Activated T-cell treated with anti-CD3 and anti-CD28 coated beads, Interleukin-2, amount 50 U/mL, for 48 hours (primary cell): ENCODE data around the gene TNFRSF25.
"Not testable (repeated sequence)": the region's sequence is repeated elsewhere in the genome, so short reads cannot be mapped to it uniquely, and the experiment has no call there.

ENCODE experiments used
- DNase-seq, 2 experiments: peaks; one replicate each; pipeline ENCODE4 v3.0.0-alpha.2; 2020

Gene TNFRSF25

GRCh38 chr1:6450005-6450450 lies 15.9 kb downstream of the TNFRSF25 start:
- no peak for DNase-seq

DNA sequence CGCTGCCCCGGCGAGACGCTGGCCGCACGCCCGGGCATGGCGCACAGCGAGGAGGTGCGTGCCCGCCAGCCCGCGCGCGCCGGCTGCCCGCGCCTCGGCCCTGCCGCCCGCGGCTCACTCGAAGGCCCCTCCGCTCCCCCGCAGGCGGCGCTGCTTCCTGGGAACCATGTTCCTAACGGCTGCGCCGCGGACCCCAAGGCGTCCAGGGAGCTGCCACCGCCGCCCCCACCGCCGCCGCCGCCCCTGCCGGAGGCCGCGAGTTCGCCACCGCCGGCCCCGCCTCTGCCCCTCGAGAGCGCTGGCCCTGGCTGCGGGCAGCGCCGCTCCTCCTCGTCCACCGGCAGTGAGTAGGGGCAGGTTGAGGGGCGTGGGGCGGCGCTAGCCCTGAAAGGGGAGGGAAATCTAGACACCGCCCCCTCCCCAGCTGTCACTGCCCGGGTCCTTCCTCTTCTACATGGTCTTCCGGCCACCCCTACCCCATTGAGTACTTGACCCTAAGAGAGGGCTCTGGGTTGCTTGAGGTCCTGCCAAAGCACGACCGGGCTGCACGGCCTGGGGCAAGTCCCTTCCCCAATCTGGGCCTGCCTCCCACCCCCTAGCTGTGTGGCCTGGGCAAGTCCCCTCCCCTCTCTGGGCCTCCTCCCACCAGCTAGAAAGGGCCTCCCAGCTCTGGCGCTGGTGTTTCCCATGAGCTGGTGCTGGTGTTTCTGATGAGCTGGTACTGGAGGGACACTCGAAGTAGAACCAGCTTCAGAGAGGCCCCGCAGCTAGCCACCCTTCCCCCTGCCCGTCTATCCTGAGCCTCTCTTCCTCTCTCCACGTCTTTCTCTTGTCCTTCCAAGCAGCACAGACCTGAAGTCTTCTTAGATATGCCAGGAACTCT lies 17.0 kb downstream of the TNFRSF25 start:
- DNase-seq = no peak

- no peak for DNase-seq
These were observed 17.9 kb downstream of the TNFRSF25 start for GRCh38 chr1:6447818-6448748.

DNA sequence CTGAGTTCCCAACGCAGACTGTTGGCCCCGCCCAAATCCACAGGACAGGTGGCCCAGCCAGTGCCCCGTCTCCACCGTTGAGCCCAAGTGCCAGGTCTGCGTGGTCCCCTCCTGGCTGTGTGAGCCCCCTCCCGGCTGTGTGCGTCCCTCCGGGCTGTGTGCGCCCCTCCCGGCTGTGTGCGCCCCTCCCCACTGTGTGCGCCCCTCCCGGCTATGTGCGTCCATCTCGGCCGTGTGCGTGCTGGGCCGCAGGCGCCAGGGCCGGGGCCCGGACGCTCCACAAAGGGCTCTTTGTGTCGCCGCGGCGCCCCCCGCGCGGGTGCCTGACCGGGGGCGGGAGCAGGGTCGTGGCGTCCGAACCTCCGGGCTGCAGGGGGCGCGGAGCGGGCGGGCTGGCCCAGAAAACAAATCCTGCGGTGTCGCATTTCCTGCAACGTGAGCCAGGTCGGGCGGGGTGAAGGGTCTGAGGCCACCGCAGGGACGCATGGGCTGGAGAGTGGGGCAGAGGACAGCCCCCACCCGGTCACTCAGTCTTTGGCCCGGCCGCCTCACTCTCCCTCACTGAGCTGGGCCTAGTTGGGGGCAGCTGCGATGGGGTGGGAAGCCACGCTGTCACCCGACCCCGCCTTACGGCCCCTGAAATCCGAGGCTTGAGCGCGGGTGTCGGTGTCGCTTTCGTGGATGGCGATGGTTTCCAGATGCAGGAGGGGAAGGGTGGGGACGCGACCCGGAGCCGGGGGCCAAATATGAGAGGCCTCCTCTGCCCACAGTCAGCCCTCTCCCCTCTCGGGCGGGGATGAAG lies 18.8 kb downstream of the TNFRSF25 start:
- DNase-seq = no peak

GRCh38 chr1:6446665-6447015 lies 19.3 kb downstream of the TNFRSF25 start:
- no peak for DNase-seq

DNA sequence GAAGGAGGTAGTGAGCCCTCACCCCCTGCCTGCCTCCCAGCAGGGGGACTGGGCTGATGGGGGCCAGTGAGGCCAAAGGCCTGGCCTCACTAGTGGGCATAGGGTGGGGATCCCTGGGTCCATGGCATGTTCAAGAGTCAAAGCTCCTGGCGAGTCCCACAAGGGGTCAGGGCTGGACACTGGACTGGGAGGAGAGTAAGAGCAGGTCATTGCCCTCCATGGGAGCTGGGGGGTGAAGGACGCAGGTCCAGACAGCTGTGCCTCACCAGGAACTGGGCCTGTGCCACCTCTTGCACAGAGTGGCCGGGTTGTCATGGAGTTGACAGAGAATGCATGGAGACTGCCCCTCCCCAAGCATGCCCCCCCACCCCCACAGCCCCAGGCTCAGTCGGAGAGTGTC lies 20.0 kb downstream of the TNFRSF25 start:
- DNase-seq = not testable (repeated sequence)

GRCh38 chr1:6445062-6445763 lies 20.8 kb downstream of the TNFRSF25 start:
- peak; percentile 55 to 65 for DNase-seq

- DNase-seq = no peak
These were observed 21.6 kb downstream of the TNFRSF25 start for GRCh38 chr1:6444377-6444776.

DNA sequence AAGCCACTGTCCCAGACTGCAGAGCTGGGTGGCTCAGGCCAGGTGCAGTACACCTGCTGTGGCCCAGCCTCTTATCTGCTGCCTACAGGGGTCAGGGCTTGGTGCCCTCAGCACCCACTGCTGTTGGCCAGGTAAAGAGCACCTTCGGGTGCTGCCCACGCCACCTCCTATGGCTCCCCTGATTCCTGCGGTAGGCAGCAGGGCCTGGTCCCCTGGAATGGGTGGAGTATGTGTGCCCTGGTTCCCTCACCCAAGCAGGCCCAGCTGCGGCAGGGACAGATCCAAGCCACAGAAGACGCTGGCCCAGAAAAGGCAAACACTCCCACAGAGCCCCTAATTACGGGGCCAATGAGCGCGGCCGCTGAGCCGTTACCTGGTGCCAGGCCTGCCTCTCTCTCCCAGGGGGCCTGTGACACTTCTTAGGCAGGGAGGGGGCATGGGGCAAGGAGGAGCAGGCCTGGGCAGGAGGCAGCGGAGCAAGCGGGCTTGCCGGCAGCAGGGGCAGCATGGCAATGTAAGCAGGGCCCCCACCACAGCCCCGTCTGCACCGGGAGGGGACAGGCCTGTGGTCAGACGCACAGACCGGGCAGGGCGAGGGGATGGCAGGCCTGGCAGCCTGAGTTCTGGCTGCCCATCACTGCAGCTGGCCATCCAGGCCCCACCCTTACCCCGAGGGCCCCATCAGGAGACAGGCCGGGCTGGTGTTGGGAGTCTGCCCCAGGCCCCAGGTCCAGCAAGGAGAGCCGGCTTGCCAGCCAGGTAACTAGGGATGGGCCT lies 22.4 kb downstream of the TNFRSF25 start:
- no peak for DNase-seq

DNA sequence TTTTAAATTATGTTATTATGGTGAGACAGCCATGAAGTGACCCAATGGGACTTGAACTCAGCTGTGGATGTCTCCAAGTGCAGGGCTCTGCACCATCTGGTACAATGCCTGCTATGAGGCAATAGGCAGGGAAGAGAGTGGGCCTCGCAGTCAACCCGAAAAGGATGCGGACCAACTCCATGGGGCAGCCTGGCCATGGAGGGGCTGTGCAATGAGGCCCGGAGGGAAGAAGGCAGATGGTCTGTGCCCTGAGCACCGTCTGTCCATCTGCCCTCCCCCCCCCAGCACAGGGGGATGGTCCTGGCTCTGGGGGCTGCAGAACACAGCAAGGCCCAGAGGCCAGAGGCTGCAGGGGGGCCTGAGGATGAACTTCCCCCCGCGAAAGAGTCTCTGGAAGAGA lies 24.4 kb downstream of the TNFRSF25 start:
- no peak for DNase-seq

DNA sequence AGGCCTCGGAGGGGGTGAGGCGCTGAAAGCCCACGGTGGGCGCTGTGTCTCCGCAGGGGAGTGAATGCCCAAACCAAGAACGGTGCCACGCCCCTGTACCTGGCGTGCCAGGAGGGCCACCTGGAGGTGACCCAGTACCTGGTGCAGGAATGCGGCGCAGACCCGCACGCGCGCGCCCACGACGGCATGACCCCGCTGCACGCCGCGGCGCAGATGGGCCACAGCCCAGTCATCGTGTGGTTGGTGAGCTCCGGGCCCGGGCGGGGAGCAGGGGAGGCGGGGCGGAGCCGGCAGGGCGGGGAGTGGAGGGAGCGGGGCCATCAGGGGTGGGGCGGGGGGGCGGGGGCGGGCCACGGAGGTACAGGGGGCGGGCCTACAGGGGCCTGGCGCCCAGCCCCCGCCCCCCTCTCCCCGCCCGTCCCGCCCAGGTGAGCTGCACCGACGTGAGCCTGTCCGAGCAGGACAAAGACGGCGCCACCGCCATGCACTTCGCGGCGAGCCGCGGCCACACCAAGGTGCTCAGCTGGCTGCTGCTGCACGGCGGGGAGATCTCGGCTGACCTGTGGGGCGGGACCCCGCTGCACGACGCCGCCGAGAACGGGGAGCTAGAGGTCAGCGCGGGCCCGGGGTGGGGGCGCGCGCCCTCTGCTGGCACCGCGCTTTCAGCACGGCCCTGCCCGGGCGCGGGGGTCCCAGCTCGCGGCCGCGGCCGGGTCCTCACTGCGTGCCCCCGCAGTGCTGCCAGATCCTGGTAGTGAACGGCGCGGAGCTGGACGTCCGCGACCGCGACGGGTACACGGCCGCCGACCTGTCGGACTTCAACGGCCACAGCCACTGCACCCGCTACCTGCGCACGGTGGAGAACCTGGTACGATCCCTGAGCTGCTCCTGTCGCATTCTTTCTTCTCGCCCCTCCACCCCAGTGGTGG lies 25.5 kb downstream of the TNFRSF25 start:
- DNase-seq = peak; percentile 81 to 86

- DNase-seq = peak; percentile 79 to 84
These were observed 27.9 kb downstream of the TNFRSF25 start for GRCh38 chr1:6438047-6438525.

- not testable (repeated sequence) for DNase-seq
These were observed 28.8 kb downstream of the TNFRSF25 start for GRCh38 chr1:6437012-6437700.

GRCh38 chr1:6436277-6436676 lies 29.7 kb downstream of the TNFRSF25 start:
- DNase-seq = not testable (repeated sequence)

- DNase-seq = no peak
These were observed 30.4 kb downstream of the TNFRSF25 start for GRCh38 chr1:6435547-6435946.

GRCh38 chr1:6435129-6435528 lies 30.8 kb downstream of the TNFRSF25 start:
- DNase-seq = no peak

- no peak for DNase-seq
These were observed 31.8 kb downstream of the TNFRSF25 start for GRCh38 chr1:6434186-6434585.

DNA sequence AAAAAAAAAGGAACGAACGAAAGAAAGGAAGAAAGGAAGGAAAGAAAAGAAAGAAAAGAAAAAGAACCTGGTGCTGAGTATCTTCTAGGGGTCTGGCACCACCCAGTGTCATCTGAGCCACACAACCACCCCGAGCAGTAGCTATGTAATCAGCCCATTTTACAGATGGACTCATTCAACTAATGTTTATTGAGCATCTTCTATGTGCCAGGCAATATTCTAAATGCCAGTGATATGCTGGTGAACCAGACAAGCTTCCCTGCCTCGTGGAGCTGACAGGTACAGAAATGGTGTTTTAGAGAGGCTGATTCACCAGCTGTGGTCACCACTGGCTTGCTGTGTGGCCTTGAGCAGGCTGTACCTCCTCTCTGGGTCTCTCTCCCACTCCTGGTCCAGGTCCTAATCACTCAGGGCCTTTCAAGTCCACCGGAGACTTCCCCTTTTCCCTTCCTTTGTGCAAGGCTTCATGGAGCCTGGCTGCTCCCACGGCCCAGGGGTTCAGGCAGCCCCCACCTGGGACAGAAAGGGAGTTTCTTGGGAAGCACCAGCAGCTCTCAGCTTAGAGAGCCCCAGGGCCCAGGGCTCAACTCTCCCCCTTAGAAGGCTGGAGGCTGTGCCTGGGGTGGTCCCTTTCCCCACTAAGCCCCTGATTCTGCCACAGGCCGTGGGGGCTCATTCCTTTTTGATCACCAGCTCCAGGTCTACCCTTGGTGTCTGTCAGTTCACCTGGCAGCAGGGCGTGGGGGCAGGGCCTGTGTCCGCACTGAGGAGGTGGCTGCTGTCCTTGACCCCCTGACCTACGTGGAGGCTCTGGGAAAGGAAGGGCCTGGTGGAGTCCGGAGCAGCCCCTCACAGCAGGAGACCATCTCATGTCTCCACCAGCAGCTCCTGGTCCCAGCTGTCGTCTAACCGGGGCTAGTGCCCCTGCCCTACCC lies 34.1 kb downstream of the TNFRSF25 start:
- not testable (repeated sequence) for DNase-seq
